ENCODE measurements around the gene ALK. TPM values are rescaled to one million over a fixed set of nuclear protein-coding genes. Genes with fewer than 3 reads are reported as not detected.

Gene ALK
- total and polyA plus RNA-seq, 2 experiments from 2014 or later: 0.35 TPM; not detected in 1

DNA sequence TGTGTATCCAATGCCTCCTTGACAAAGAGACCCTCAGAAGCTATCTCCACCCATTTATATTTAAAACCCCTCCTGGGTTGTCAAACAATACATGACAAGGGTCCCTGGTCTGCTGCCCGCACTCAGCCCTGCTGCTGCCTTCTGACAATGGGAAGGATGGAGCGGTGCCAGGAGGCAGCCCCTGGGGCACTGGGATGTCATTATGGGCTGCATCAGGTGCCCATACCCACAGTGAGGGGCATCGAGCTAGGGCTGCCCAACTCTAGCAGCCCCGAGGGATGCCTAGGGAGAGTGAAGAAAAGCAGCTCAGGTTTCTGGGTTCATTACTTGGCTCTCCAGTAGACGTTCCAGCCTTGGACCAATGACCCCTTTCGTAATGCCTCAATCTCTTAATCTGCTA is 301.7 kb downstream of the ALK start:
- Histone ChIP-seq H2AFZ (no peak overlapping the region; the same call in 1 of the 2 replicates), H3F3A (replicated peaks; ENCODE audit: low read depth) (no peaks in the 10 kb centered on the region), H3K9me2 (ENCODE audit: insufficient read depth) (no peaks in the 10 kb centered on the region), H3K4me2 (no peak overlapping the region), H4K20me1 (replicated peaks; ENCODE audit: insufficient read depth) (no peaks in the 10 kb centered on the region), H3K4me3 (no peak overlapping the region), H3K79me2 (replicated peaks; ENCODE audit: insufficient read depth) (no peaks in the 10 kb centered on the region), H3K27me3 (ENCODE audit: insufficient read depth) (no peaks in the 10 kb centered on the region), H3K36me3 (ENCODE audit: insufficient read depth) (no peaks in the 10 kb centered on the region), H3K4me1 (ENCODE audit: insufficient read depth) (0 out of 2 replicates have a peak, but pooled peaks cover 3% of the 10 kb centered on the region), H3K27ac (ENCODE audit: low read depth) (no peak overlapping the region)
- Mint-ChIP-seq H3K36me3 (ENCODE audit: low read depth) (no peaks in the 10 kb centered on the region), H3K27me3 (ENCODE audit: insufficient read depth, low read depth, poor library complexity) (peaks cover 5% of the 10 kb centered on the region), H3K27ac (no peak overlapping the region), H3K4me1 (peaks cover 17% of the 10 kb centered on the region), H3K4me3 (no peak overlapping the region), H3K9me3 (peaks cover 2% of the 10 kb centered on the region; the same call in 2 of the 3 replicates)
- DNase-seq (ENCODE audit: low spot score): no peak
- ATAC-seq: no peak; the same call in 2 of the 3 replicates
- TF ChIP-seq CREB1 (CRISPR knock-in tag; IDR thresholded peaks at IDR 0.05; ENCODE audit: low read depth): no peak
- no peak for TF ChIP-seq EZH2phosphoT487 (IDR thresholded peaks at IDR 0.05; ENCODE audit: unreplicated experiment)
- TF ChIP-seq, protein P1, sequence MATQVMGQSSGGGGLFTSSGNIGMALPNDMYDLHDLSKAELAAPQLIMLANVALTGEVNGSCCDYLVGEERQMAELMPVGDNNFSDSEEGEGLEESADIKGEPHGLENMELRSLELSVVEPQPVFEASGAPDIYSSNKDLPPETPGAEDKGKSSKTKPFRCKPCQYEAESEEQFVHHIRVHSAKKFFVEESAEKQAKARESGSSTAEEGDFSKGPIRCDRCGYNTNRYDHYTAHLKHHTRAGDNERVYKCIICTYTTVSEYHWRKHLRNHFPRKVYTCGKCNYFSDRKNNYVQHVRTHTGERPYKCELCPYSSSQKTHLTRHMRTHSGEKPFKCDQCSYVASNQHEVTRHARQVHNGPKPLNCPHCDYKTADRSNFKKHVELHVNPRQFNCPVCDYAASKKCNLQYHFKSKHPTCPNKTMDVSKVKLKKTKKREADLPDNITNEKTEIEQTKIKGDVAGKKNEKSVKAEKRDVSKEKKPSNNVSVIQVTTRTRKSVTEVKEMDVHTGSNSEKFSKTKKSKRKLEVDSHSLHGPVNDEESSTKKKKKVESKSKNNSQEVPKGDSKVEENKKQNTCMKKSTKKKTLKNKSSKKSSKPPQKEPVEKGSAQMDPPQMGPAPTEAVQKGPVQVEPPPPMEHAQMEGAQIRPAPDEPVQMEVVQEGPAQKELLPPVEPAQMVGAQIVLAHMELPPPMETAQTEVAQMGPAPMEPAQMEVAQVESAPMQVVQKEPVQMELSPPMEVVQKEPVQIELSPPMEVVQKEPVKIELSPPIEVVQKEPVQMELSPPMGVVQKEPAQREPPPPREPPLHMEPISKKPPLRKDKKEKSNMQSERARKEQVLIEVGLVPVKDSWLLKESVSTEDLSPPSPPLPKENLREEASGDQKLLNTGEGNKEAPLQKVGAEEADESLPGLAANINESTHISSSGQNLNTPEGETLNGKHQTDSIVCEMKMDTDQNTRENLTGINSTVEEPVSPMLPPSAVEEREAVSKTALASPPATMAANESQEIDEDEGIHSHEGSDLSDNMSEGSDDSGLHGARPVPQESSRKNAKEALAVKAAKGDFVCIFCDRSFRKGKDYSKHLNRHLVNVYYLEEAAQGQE (IDR thresholded peaks at IDR 0.05; ENCODE audit: unreplicated experiment): no peak
- TF ChIP-seq NANOG (IDR thresholded peaks at IDR 0.05; ENCODE audit: borderline replicate concordance): no peak
- no peak for TF ChIP-seq EZH2 (IDR thresholded peaks at IDR 0.05; ENCODE audit: low read depth, unreplicated experiment)
- TF ChIP-seq, protein P2, sequence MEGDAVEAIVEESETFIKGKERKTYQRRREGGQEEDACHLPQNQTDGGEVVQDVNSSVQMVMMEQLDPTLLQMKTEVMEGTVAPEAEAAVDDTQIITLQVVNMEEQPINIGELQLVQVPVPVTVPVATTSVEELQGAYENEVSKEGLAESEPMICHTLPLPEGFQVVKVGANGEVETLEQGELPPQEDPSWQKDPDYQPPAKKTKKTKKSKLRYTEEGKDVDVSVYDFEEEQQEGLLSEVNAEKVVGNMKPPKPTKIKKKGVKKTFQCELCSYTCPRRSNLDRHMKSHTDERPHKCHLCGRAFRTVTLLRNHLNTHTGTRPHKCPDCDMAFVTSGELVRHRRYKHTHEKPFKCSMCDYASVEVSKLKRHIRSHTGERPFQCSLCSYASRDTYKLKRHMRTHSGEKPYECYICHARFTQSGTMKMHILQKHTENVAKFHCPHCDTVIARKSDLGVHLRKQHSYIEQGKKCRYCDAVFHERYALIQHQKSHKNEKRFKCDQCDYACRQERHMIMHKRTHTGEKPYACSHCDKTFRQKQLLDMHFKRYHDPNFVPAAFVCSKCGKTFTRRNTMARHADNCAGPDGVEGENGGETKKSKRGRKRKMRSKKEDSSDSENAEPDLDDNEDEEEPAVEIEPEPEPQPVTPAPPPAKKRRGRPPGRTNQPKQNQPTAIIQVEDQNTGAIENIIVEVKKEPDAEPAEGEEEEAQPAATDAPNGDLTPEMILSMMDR (conservative IDR thresholded peaks at IDR 0.05; ENCODE audit: low read depth in 2 of 2): no peak
- no peak for TF ChIP-seq POLR2AphosphoS5 (IDR thresholded peaks at IDR 0.05; ENCODE audit: low read depth)

DNA sequence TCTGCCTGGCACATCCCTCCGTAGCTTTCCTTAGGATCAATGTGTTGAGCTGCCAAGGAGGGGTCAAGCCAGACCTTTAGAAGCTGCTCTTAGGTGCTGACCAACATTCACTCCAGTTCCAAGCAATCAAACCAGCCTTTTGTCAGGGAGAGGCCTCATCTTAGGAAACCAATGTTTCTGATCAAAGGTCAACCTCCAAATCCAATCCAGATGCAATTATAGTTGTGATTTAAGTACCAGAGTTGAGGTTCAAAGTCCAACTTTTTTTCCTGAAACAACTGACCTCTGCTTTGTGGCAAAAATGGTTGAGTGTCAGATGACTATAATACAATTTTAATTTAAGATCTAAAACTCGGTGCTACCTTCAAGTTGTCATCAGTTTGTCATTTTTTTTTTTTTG is 303.4 kb downstream of the ALK start:
- no peaks in the 10 kb centered on the region for H3K79me2 ChIP-seq (replicated peaks; ENCODE audit: insufficient read depth)
- no peaks in the 10 kb centered on the region for H3F3A ChIP-seq (replicated peaks; ENCODE audit: low read depth)
- no peaks in the 10 kb centered on the region for H4K20me1 ChIP-seq (replicated peaks; ENCODE audit: insufficient read depth)
- H3K9me3 Mint-ChIP-seq: peaks cover 2% of the 10 kb centered on the region; the same call in 2 of the 3 replicates
- H3K9me2 ChIP-seq (ENCODE audit: insufficient read depth): no peaks in the 10 kb centered on the region
- no peak for DNase-seq (ENCODE audit: low spot score)
- no peaks in the 10 kb centered on the region for H3K36me3 ChIP-seq (ENCODE audit: insufficient read depth)
- no peak overlapping the region for H3K27ac ChIP-seq (ENCODE audit: low read depth)
- no peaks in the 10 kb centered on the region for H3K36me3 Mint-ChIP-seq (ENCODE audit: low read depth)
- H3K4me1 ChIP-seq (ENCODE audit: insufficient read depth): 0 out of 2 replicates have a peak, but pooled peaks cover 3% of the 10 kb centered on the region
- no peak overlapping the region for H2AFZ ChIP-seq
- no peak overlapping the region for H3K27ac Mint-ChIP-seq
- no peak overlapping the region for H3K4me3 Mint-ChIP-seq
- no peak overlapping the region for H3K4me2 ChIP-seq
- no peak overlapping the region for H3K4me3 ChIP-seq
- peaks cover 2% of the 10 kb centered on the region for H3K27me3 Mint-ChIP-seq (ENCODE audit: insufficient read depth, low read depth, poor library complexity)
- ATAC-seq: no peak
- no peaks in the 10 kb centered on the region for H3K27me3 ChIP-seq (ENCODE audit: insufficient read depth)
- peaks cover 16% of the 10 kb centered on the region for H3K4me1 Mint-ChIP-seq
- TF ChIP-seq CREB1 (CRISPR knock-in tag; IDR thresholded peaks at IDR 0.05; ENCODE audit: low read depth): no peak
- no peak for TF ChIP-seq EZH2 (IDR thresholded peaks at IDR 0.05; ENCODE audit: low read depth, unreplicated experiment)
- TF ChIP-seq, protein P2 (conservative IDR thresholded peaks at IDR 0.05; ENCODE audit: low read depth in 2 of 2): no peak
- TF ChIP-seq, protein P3, sequence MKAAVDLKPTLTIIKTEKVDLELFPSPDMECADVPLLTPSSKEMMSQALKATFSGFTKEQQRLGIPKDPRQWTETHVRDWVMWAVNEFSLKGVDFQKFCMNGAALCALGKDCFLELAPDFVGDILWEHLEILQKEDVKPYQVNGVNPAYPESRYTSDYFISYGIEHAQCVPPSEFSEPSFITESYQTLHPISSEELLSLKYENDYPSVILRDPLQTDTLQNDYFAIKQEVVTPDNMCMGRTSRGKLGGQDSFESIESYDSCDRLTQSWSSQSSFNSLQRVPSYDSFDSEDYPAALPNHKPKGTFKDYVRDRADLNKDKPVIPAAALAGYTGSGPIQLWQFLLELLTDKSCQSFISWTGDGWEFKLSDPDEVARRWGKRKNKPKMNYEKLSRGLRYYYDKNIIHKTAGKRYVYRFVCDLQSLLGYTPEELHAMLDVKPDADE (IDR thresholded peaks at IDR 0.05): no peak
- no peak for TF ChIP-seq NANOG (IDR thresholded peaks at IDR 0.05; ENCODE audit: borderline replicate concordance)
